Activated CD8-positive, alpha-beta memory T cell treated with anti-CD3 and anti-CD28 coated beads for 4 hours (primary cell): ENCODE measurements around the gene ERC1.
"Not testable (repeated sequence)": the region's sequence is repeated elsewhere in the genome, so short reads cannot be mapped to it uniquely, and the experiment has no call there.

ENCODE experiments used
- DNase-seq, 2 donors: peaks; one replicate each; pipeline ENCODE4 v3.0.0-alpha.2; 2020; ENCODE audit warnings: low read depth in 2 of 2

Gene ERC1

GRCh38 chr12:1122786-1123185, 131.8 kb downstream of the ERC1 start:
- peak; percentile 3 to 20 for DNase-seq

DNA sequence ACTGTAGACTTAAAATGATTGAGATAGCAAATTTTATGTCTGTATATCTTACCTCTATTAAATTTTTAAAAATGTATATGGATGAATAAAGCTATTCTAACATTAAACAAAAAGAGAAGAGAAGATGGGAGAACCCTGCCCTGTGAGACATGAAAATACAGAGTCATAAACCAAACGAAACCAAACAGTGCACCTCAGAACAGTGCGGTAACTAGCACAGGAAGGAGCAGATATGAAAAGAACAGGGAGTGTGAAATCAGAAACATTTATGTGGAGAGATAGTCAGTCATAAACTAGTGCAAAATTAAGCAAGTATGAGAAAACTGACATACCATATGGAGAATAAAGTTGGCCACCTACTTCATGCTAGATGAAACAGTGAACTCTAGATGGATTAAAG, 135.1 kb downstream of the ERC1 start:
- DNase-seq: no peak

DNA sequence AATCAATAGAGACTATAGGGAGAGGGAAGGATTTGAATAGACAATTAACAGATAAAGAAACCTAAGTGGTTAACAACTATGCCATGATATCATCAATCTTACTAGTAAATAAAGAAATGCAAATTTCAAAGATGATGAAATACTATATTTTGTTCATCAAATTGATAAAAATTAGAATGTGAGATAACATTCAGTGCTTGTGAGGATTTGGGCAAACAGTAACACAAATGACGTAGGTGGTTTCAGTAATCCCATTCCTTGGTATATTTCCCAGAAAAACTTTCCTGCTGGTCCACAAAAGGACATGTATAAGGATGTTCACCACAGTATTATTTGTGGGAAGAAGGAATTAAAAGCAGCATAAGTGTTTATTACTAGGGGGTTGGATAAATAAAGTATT, 136.0 kb downstream of the ERC1 start:
- no peak for DNase-seq

DNA sequence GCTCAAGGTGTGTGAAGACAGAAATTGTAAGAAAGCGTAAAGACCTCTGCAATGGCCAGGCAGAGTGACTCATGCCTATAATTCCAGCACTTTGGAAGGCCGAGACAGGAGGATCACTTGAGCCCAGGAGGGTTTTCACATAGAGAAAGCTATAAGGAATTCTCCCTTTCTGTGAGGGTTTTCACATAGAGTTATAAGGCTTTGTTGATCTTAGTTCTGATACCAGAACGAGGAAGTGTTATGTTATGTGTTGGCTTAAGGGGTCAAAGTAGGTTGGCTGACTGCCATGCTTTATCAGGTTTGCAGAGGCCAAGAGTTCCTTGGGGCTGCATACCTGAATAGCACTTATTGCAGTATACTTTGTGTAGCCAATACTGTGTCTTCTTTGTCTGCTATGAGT, 139.1 kb downstream of the ERC1 start:
- no peak for DNase-seq

GRCh38 chr12:1130571-1130970, 139.5 kb downstream of the ERC1 start:
- DNase-seq: no peak

DNA sequence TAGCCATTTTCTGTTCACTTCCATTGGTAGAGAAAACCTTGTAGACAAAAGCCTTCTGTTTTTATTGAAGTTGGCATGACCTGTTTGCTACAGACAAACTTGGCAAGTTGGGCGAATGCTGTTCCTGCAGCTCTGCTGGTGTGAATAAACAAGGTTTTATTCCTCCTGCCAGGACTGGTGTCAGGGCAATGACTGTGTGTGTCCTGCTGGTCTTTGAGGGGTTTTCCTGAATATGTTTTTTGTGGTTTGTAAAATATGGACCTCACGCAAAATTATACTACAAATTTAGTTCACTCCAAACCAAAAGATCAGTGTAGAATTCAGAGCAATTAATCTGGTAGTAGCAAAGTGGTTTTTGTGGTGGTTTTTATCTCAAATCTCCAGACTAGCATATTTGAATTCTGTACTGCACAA, 140.8 kb downstream of the ERC1 start:
- DNase-seq: no peak

DNA sequence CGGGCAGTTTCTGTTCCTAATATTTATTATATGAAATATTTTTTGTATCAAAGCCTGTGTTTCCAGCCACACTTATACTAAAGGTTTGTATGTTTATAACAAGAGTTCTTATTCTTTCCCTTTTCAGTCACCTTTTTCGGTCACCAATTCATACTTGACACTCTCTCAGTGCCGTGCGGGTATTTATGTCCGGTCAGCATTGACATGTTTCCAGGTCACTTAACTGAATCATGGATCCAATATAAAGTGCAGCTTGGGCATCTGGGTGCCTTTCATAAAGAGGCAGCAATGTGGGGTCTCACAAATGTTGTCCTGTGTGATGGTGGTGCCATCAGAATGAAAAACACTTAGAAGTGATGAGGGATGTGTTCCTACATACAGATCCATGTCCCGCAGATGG, 141.3 kb downstream of the ERC1 start:
- DNase-seq: no peak

DNA sequence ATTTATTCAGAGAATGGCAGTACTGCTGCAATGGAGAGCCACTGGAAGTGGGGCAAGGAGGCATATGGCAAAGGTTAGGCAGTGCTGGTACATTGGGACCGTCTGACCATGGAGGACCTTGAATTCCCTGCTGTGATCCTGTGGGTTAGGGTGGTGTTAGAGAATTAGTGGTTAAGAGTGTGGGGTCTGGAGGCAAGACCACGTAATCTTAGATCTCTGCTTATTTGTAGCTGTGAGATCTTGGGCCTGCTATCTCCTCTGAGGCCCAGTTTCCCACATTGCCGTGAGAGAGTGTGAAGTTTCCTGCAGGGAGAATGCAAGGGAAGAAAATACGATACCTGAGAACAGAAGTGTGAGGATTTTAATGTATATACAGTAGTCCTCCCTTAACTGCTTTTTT, 147.7 kb downstream of the ERC1 start:
- no peak for DNase-seq

- not testable (repeated sequence) for DNase-seq
Observed at GRCh38 chr12:1146758-1147157, 155.7 kb downstream of the ERC1 start.

GRCh38 chr12:1147821-1148220, 156.8 kb downstream of the ERC1 start:
- no peak for DNase-seq

GRCh38 chr12:1157046-1157445, 166.0 kb downstream of the ERC1 start:
- DNase-seq: no peak

DNA sequence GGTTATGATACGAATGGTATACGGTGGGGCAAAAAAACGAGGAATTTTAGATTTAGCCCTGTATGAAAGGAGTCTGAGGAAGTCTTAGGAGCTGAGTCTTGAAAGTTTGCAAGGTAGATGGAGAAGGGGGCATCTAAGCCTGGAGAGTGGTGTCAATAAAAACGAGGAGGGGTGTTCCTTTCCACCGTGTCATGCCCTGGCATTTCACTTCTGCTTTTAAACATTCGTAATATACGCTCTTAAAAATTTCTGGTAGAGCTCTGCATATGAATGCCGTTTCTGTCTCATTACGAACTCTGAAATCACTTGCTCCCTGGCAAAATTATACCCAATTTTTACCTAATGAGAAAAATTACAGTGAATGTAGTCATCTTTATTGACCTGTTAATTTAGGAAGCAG, 170.2 kb downstream of the ERC1 start:
- DNase-seq: no peak

GRCh38 chr12:1162081-1162760, 171.2 kb downstream of the ERC1 start:
- no peak for DNase-seq

GRCh38 chr12:1167784-1168183, 176.8 kb downstream of the ERC1 start:
- DNase-seq: no peak

DNA sequence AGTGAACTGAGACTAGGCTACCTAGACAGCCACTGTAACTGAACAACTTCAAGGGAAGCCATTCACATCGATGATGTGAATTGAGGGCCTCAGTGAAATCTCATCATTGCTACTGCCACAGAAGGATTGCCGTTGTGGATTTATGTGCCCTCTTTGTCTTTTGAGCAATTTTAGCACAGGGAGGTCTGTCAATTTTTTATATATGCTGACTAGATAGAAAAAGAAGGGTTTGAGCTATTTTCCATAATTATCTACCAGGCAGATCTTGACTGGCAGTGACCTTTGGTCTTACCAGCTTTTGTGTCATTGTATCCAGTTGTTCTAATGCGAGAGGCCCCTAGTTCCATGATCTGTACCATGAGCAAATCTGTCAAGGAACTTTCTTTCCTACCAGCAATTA, 179.4 kb downstream of the ERC1 start:
- DNase-seq: no peak

GRCh38 chr12:1171657-1172408, 180.8 kb downstream of the ERC1 start:
- DNase-seq: no peak

GRCh38 chr12:1173781-1174617, 183.0 kb downstream of the ERC1 start:
- no peak for DNase-seq

DNA sequence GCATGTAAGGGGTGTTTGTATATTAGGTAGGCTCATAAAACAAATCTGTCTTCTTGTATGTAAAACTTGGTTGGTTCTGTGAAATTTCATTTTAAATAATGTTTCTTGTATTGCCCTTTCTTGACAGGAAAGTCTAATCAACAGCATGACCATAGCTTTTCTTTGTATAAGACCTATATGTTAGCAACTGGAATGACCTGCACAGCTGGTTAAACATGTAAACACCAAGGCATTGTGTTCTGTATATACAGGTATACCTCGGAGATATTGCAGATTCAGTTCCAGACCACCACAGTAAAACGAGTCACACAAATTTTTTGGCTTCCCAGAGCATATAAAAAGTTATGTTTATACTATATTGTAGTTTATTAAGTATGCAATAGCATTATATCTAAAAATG, 183.6 kb downstream of the ERC1 start:
- no peak for DNase-seq

GRCh38 chr12:1176191-1176590, 185.2 kb downstream of the ERC1 start:
- DNase-seq: no peak

- DNase-seq: no peak
Observed at GRCh38 chr12:1179128-1179527, 188.1 kb downstream of the ERC1 start.

DNA sequence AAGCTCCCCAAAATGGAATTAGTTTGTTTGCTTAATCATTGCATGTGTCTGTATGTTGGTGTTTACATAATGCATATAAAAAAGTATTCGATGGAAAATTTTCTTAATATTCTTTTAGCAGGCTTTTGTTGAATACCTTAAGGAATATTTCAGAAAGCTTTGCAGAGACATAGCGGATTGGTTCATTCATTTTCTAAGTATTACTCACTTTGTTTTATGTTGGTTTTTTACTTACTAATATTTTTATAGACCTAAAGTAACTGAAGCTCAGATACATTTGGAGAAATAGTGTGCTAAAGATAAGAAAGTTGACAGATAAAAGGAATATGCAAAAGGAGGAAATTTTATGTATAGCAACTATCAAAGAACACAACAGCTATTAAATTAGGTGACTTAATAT, 191.0 kb downstream of the ERC1 start:
- no peak for DNase-seq

DNA sequence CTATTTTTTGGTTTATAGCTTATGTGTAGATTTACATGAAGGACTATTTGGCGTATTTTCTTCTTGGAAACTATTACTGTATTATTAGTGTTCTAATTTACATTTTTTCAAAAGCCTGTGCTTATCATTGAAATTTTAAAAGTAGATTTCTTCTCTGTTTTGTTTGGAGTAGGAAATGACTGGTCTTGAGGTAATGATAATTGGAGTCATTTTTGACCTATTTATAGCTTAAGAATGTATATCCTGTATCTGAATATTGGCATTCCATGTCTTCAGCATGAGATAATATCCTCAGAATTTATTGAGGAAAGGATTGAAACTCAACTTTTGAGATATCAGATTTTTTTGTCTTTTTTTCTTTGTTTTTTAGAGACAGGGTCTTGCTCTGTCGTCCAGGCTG, 193.4 kb downstream of the ERC1 start:
- no peak for DNase-seq
